Right ventricle myocardium superior (tissue), 1 donor: ENCODE results near the gene ATP11A. TPM values are rescaled to one million over a fixed set of nuclear protein-coding genes. Genes with fewer than 3 reads are reported as not detected.
"Not testable (repeated sequence)": the region's sequence is repeated elsewhere in the genome, so short reads cannot be mapped to it uniquely, and the experiment has no call there.

ENCODE experiments used
- ATAC-seq: fragments of 200-7000 bp; cut with Tn5 transposase; one replicate; pipeline ENCODE4 v1.9.1; 2020; ENCODE audit warnings: mild to moderate bottlenecking; ENCODE audit not compliant: poor library complexity
- DNase-seq: peaks from one replicate; pipeline ENCODE4 v3.0.0-alpha.2; 2020
- intact Hi-C: fragments of 100-400 bp; cut with DNase I; formaldehyde crosslinking; loops from one replicate; pipeline ENCODE4 v1.11.2; 2022
- total RNA-seq: library from RNA; stranded (reverse); fragmentation: NEBNext Ultra II Directional; extraction: Animal tissue kit (Norgen Biotek cat#: 25700); gene quantifications from one replicate; pipeline ENCODE4 v1.2.1, GENCODE V29; 2021
- donor health status: DM: no; HTN: yes; CAD: no; lungs with severe emphysema.

Gene ATP11A
- total RNA-seq, 1 donor from 2014 or later = 73.6 TPM

GRCh38 chr13:112872657-112873631 is 183.1 kb downstream of the ATP11A start:
- DNase-seq, ATAC-seq, intact Hi-C loops: not testable (repeated sequence)

- ATAC-seq (peak; percentile 86), DNase-seq (peak; percentile 91)
- intact Hi-C loops = no loop called here
Observed at GRCh38 chr13:112873851-112874750, 184.3 kb downstream of the ATP11A start.

GRCh38 chr13:112874751-112875300 is 185.0 kb downstream of the ATP11A start:
- ATAC-seq = no peak
- intact Hi-C loops = loop anchor here (5.0 kb wide), 1 partner anchor 233 kb away; no protein-coding TSS in a partner anchor
- no peak for DNase-seq

- ATAC-seq (no peak), DNase-seq (no peak)
- intact Hi-C loops = loop anchor here (5.0 kb wide), 1 partner anchor 233 kb away; no protein-coding TSS in a partner anchor
Observed at GRCh38 chr13:112875627-112876026, 185.8 kb downstream of the ATP11A start.

- DNase-seq (no peak), ATAC-seq (no peak)
- intact Hi-C loops = loop anchor here (5.0 kb wide), 1 partner anchor 234 kb away; no protein-coding TSS in a partner anchor
Observed at GRCh38 chr13:112876305-112877000, 186.6 kb downstream of the ATP11A start.

GRCh38 chr13:112877066-112877465 is 187.2 kb downstream of the ATP11A start:
- ATAC-seq (no peak), DNase-seq (no peak)
- intact Hi-C loops = loop anchor here (5.0 kb wide), 1 partner anchor 235 kb away; no protein-coding TSS in a partner anchor

GRCh38 chr13:112877539-112877938 is 187.7 kb downstream of the ATP11A start:
- no peak for DNase-seq
- intact Hi-C loops = loop anchor here (5.0 kb wide), 1 partner anchor 235 kb away; no protein-coding TSS in a partner anchor
- ATAC-seq = no peak

GRCh38 chr13:112877976-112878955 is 188.4 kb downstream of the ATP11A start:
- ATAC-seq = no peak
- no peak for DNase-seq
- intact Hi-C loops = loop anchor here (5.0 kb wide), 1 partner anchor 236 kb away; no protein-coding TSS in a partner anchor

GRCh38 chr13:112879283-112879833 is 189.5 kb downstream of the ATP11A start:
- ATAC-seq = peak; percentile 65
- no peak for DNase-seq
- intact Hi-C loops = loop anchor here (5.0 kb wide), 1 partner anchor 237 kb away; no protein-coding TSS in a partner anchor

- intact Hi-C loops = no loop called here
- ATAC-seq (no peak), DNase-seq (no peak)
Observed at GRCh38 chr13:112880221-112880641, 190.4 kb downstream of the ATP11A start.

GRCh38 chr13:112880976-112881540 is 191.2 kb downstream of the ATP11A start:
- ATAC-seq (no peak), DNase-seq (peak; percentile 25)
- intact Hi-C loops = no loop called here

- ATAC-seq (no peak), DNase-seq (peak; percentile 37)
Observed at GRCh38 chr13:112881656-112882554, 192.1 kb downstream of the ATP11A start.

GRCh38 chr13:112882555-112883024 is 192.8 kb downstream of the ATP11A start:
- DNase-seq (peak; percentile 37), ATAC-seq (no peak)
- intact Hi-C loops = no loop called here

More at GRCh38 chr13:112881656-112882554, 192.1 kb downstream of the ATP11A start:
- intact Hi-C loops = no loop called here

- no peak for DNase-seq
- no peak for ATAC-seq
- intact Hi-C loops = no loop called here
Observed at GRCh38 chr13:112883241-112883945, 193.6 kb downstream of the ATP11A start.
